Naive thymus-derived CD8-positive, alpha-beta T cell (primary cell): ENCODE data around the gene CDKN1A. TPM values are rescaled to one million over a fixed set of nuclear protein-coding genes. Genes with fewer than 3 reads are reported as not detected.

ENCODE experiments used
- ATAC-seq, 2 donors: fragments of 150-1000 bp; cut with Tn5 transposase in 1 of 2; sonication (Bioruptor Pico), chemical (Tn5 transposase) in 1 of 2; 1 replicate in 1 of 2; 2 replicates in 1 of 2; pipeline ENCODE4 v1.10.0; 2021; ENCODE audit warnings: mild to moderate bottlenecking in 2 of 2, moderate library complexity in 2 of 2
- POLR2A ChIA-PET: fragments of 350-600 bp; sonication (Branson Sonifier 250); formaldehyde crosslinking; loops from one replicate; lab custom pipeline; 2021; ENCODE audit warnings: antibody characterized with exemption; lab: Charles Lee
- DNase-seq, 10 donors: peaks; one replicate each; pipeline versions ENCODE4 v3.0.0 to v3.0.0-alpha.2; 2020 to 2022
- H3K27ac Mint-ChIP-seq, 10 donors: one replicate each; pipeline ENCODE4 v1.8.0; 2020 to 2022; ENCODE audit warnings: mild to moderate bottlenecking in 10 of 10, mixed read lengths in 10 of 10, moderate library complexity in 4 of 10, inconsistent platforms in 1 of 10
- H3K27me3 Mint-ChIP-seq, 5 donors: one replicate each; pipeline ENCODE4 v1.8.0; 2021 to 2022; ENCODE audit warnings: mixed read lengths in 5 of 5
- H3K36me3 Mint-ChIP-seq, 3 donors: one replicate each; pipeline ENCODE4 v1.8.0; 2020 to 2022; ENCODE audit warnings: mixed read lengths in 3 of 3, mild to moderate bottlenecking in 2 of 3, inconsistent platforms in 1 of 3
- H3K4me1 Mint-ChIP-seq, 4 donors: one replicate each; pipeline ENCODE4 v1.8.0; 2021 to 2022; ENCODE audit warnings: mixed read lengths in 4 of 4
- H3K4me3 Mint-ChIP-seq, 10 donors: one replicate each; pipeline ENCODE4 v1.8.0; 2020 to 2022; ENCODE audit warnings: mild to moderate bottlenecking in 10 of 10, mixed read lengths in 10 of 10, moderate library complexity in 6 of 10, inconsistent platforms in 1 of 10
- H3K9me3 Mint-ChIP-seq, 9 donors: one replicate each; pipeline ENCODE4 v1.8.0; 2020 to 2022; ENCODE audit warnings: mixed read lengths in 9 of 9, mild to moderate bottlenecking in 3 of 9, inconsistent platforms in 1 of 9, moderate library complexity in 1 of 9
- polyA plus RNA-seq, 3 donors: library from polyadenylated mRNA; unstranded; fragments of 300-500 nt; fragmentation: Illumina TruSeq; gene quantifications; one replicate each; pipeline ENCODE4 v1.2.3, GENCODE V29; 2021
- total RNA-seq, 8 experiments: library from RNA in 2 of 8; stranded (reverse) in 2 of 8; gene quantifications; one replicate each; pipeline ENCODE4 v1.2.3 and lab custom pipeline; 2021 to 2026

Gene CDKN1A
- total RNA-seq (1 to 10 TPM; 1.9 to 2.7 TPM), polyA plus RNA-seq (1 to 10 TPM in 1 of 3 donors, under 1 TPM in 2; 0.12 to 2.0 (median 0.28) TPM), total RNA-seq (lab: John Stamatoyannopoulos, UW) (2.2 to 50.2 (median 7.9) reads per million in 6 experiments)

DNA sequence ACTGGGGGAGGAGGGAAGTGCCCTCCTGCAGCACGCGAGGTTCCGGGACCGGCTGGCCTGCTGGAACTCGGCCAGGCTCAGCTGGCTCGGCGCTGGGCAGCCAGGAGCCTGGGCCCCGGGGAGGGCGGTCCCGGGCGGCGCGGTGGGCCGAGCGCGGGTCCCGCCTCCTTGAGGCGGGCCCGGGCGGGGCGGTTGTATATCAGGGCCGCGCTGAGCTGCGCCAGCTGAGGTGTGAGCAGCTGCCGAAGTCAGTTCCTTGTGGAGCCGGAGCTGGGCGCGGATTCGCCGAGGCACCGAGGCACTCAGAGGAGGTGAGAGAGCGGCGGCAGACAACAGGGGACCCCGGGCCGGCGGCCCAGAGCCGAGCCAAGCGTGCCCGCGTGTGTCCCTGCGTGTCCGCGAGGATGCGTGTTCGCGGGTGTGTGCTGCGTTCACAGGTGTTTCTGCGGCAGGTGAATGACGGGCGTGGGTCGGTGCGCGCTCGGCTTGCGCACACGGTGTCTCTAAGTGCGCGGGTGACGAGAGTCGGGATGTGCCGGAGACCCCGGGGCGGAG, at the start of gene CDKN1A:
CDKN1A (plus strand) TSS at position 227 of the 555 bp plus-strand sequence. CDS start 5,388 bp downstream, outside the sequence.
- POLR2A ChIA-PET = interaction anchor here (0.8 to 2.0 kb wide), 9 partner anchors 12 to 376 kb away, joined by 3 to 7 read pairs (median 4); no protein-coding TSS in a partner anchor
- Mint-ChIP-seq H3K9me3 (no peaks in the 10 kb centered on the region), H3K4me3 (peak within 1 kb of the TSS; percentile 84 to 96 (median 91)), H3K36me3 (no peaks in the 10 kb centered on the region), H3K27me3 (peaks cover 0 to 10% (median 0%) of the 10 kb centered on the region in 5 donors), H3K27ac (peak within 1 kb of the TSS; percentile 79 to 98 (median 87)), H3K4me1 (peaks cover 16 to 44% (median 29%) of the 10 kb centered on the region in 4 donors)
- DNase-seq (peak; percentile 45 to 78 (median 59)), ATAC-seq (peak; percentile 58 to 69)

GRCh38 chr6:36629784-36630183, 48.7 kb upstream of the CDKN1A start:
- H3K9me3 Mint-ChIP-seq = no peaks in the 10 kb centered on the region
- H3K4me3 Mint-ChIP-seq = no peak overlapping the region
- no peak overlapping the region for H3K27ac Mint-ChIP-seq
- H3K27me3 Mint-ChIP-seq = peaks cover 0 to 3% (median 0%) of the 10 kb centered on the region in 5 donors
- no peaks in the 10 kb centered on the region for H3K36me3 Mint-ChIP-seq
- H3K4me1 Mint-ChIP-seq = peaks cover 0 to 18% (median 0%) of the 10 kb centered on the region in 4 donors
- POLR2A ChIA-PET = no interaction called here
- no peak for DNase-seq
- ATAC-seq = no peak

DNA sequence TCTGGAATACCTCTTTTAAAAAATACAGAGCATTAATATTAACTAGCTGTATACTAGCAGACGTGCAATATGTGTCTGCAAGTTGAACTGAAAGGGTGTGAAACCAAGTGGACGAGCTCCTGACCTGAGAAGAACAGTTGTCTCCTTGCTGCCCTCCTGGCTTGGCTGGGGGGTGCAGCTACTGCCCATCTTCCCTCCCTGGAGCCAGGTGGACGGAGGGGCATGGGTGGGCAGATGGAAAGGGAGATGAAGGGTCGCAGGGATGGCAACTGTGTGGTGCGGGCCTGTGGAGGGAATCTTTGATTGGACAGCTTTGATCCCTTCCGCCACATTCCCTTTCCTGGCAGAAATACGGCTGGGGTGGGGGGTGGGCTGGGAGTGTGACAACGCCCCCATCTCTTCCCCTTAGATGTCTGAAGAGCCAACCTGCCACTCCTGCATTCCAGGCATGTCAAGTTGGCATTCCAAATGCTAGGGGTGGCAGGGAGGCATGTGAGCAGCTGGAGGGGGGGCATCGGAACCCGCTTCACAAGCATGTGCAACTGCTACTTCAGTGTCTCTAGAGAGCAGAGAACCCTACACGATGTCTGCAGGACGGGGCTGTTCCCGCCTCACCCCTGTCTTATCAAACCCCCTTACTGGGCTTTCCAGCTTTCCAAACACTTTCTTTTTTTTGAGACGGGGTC, 47.0 kb upstream of the CDKN1A start:
- DNase-seq = no peak
- no peaks in the 10 kb centered on the region for H3K36me3 Mint-ChIP-seq
- H3K9me3 Mint-ChIP-seq = no peaks in the 10 kb centered on the region
- peaks cover 0 to 18% (median 2%) of the 10 kb centered on the region in 4 donors for H3K4me1 Mint-ChIP-seq
- POLR2A ChIA-PET = no interaction called here
- peak overlapping the region in 1 of 10 donors; percentile 8 for H3K27ac Mint-ChIP-seq
- no peak for ATAC-seq
- H3K4me3 Mint-ChIP-seq = no peak overlapping the region
- peaks cover 0 to 4% (median 0%) of the 10 kb centered on the region in 5 donors for H3K27me3 Mint-ChIP-seq

DNA sequence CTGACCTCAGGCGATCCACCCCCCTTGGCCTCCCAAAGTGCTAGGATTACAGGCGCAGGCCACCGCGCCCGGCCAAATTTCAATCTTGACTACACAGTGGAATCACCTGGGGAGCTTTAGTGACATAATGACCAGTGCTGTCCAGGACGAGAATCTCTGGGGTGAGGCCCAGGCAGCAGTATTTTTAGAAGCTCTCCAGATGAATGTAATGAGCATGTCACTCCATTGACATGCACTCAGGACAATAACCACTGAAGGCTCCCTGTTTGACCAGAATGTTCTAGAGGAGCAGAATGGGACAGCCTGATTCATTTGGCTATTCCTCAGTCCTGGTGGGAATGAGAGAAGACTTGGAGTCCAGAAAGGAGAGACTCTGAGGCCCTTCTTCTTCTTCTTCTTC, 45.1 kb upstream of the CDKN1A start:
- Mint-ChIP-seq H3K9me3 (no peaks in the 10 kb centered on the region), H3K36me3 (no peaks in the 10 kb centered on the region), H3K27me3 (peaks cover 0 to 4% (median 0%) of the 10 kb centered on the region in 5 donors), H3K4me3 (no peak overlapping the region), H3K4me1 (peaks cover 0 to 13% (median 2%) of the 10 kb centered on the region in 4 donors), H3K27ac (no peak overlapping the region)
- DNase-seq = no peak
- POLR2A ChIA-PET = interaction anchor here (0.7 kb wide), 1 partner anchor 11 kb away, joined by 3 read pairs; no protein-coding TSS in a partner anchor
- ATAC-seq = no peak

- Mint-ChIP-seq H3K36me3 (no peaks in the 10 kb centered on the region), H3K4me1 (peaks cover 0 to 9% (median 2%) of the 10 kb centered on the region in 4 donors), H3K9me3 (no peaks in the 10 kb centered on the region), H3K27me3 (peaks cover 0 to 4% (median 0%) of the 10 kb centered on the region in 5 donors), H3K4me3 (no peak overlapping the region), H3K27ac (no peak overlapping the region)
- no peak for DNase-seq
- no peak for ATAC-seq
- POLR2A ChIA-PET = interaction anchor here (0.7 kb wide), 1 partner anchor 11 kb away, joined by 3 read pairs; no protein-coding TSS in a partner anchor
Observed at GRCh38 chr6:36633915-36634314, 44.6 kb upstream of the CDKN1A start.

- no peak overlapping the region for H3K4me3 Mint-ChIP-seq
- no peaks in the 10 kb centered on the region for H3K9me3 Mint-ChIP-seq
- H3K27ac Mint-ChIP-seq = no peak overlapping the region
- DNase-seq (no peak), ATAC-seq (no peak)
- peaks cover 0 to 4% (median 0%) of the 10 kb centered on the region in 5 donors for H3K27me3 Mint-ChIP-seq
- no peaks in the 10 kb centered on the region for H3K36me3 Mint-ChIP-seq
- POLR2A ChIA-PET = interaction anchor here (0.7 kb wide), 1 partner anchor 10 kb away, joined by 3 read pairs; no protein-coding TSS in a partner anchor
- H3K4me1 Mint-ChIP-seq = peaks cover 0 to 6% (median 1%) of the 10 kb centered on the region in 4 donors
Observed at GRCh38 chr6:36634317-36635108, 44.0 kb upstream of the CDKN1A start.

- H3K27me3 Mint-ChIP-seq = peaks cover 0 to 4% (median 0%) of the 10 kb centered on the region in 5 donors
- H3K4me1 Mint-ChIP-seq = peaks cover 0 to 6% (median 0%) of the 10 kb centered on the region in 4 donors
- DNase-seq (no peak), ATAC-seq (no peak)
- H3K27ac Mint-ChIP-seq = no peak overlapping the region
- no peaks in the 10 kb centered on the region for H3K9me3 Mint-ChIP-seq
- POLR2A ChIA-PET = interaction anchor here (0.9 kb wide), 1 partner anchor 10 kb away, joined by 3 read pairs; no protein-coding TSS in a partner anchor
- no peak overlapping the region for H3K4me3 Mint-ChIP-seq
- no peaks in the 10 kb centered on the region for H3K36me3 Mint-ChIP-seq
Observed at GRCh38 chr6:36636283-36636682, 42.2 kb upstream of the CDKN1A start.

- Mint-ChIP-seq H3K36me3 (no peaks in the 10 kb centered on the region), H3K27me3 (peaks cover 0 to 4% (median 0%) of the 10 kb centered on the region in 5 donors), H3K9me3 (no peaks in the 10 kb centered on the region), H3K4me3 (no peak overlapping the region), H3K27ac (no peak overlapping the region), H3K4me1 (peaks cover 0 to 6% (median 0%) of the 10 kb centered on the region in 4 donors)
- DNase-seq (no peak), ATAC-seq (no peak)
- POLR2A ChIA-PET = interaction anchor here (0.9 kb wide), 1 partner anchor 9 kb away, joined by 3 read pairs; no protein-coding TSS in a partner anchor
Observed at GRCh38 chr6:36636687-36637418, 41.7 kb upstream of the CDKN1A start.

- Mint-ChIP-seq H3K36me3 (no peaks in the 10 kb centered on the region), H3K9me3 (no peaks in the 10 kb centered on the region), H3K27me3 (peaks cover 0 to 4% (median 0%) of the 10 kb centered on the region in 5 donors), H3K4me3 (no peak overlapping the region), H3K4me1 (peaks cover 0 to 6% (median 0%) of the 10 kb centered on the region in 4 donors), H3K27ac (no peak overlapping the region)
- POLR2A ChIA-PET = no interaction called here
- DNase-seq (no peak), ATAC-seq (no peak)
Observed at GRCh38 chr6:36638579-36638978, 39.9 kb upstream of the CDKN1A start.

- no peak for DNase-seq
- Mint-ChIP-seq H3K36me3 (no peaks in the 10 kb centered on the region), H3K4me3 (no peak overlapping the region), H3K4me1 (peaks cover 0 to 6% (median 0%) of the 10 kb centered on the region in 4 donors), H3K9me3 (no peaks in the 10 kb centered on the region), H3K27ac (no peak overlapping the region), H3K27me3 (peaks cover 0 to 4% (median 0%) of the 10 kb centered on the region in 5 donors)
- ATAC-seq = no peak
- POLR2A ChIA-PET = no interaction called here
Observed at GRCh38 chr6:36639171-36639808, 39.2 kb upstream of the CDKN1A start.

DNA sequence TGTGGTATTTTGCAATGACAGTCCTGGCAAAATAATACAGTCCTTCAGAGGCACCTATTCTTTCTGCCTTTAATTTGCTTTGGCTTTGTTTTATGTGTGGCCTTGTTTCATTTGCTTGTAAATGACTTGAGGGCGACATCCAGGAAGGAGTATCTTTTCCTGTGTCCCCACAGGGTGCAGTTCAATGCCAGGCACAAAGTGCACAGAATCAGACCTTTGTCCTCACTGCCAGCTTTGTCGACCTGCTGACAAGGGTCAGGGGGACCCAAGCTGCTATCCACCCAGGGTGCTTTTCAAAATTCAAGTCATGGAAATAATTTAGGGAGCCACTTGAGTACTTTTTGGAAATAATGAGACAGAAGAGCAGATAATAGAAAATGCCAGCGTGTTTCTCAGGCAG, 37.0 kb upstream of the CDKN1A start:
- Mint-ChIP-seq H3K27ac (no peak overlapping the region), H3K4me1 (peaks cover 0 to 3% (median under 1%) of the 10 kb centered on the region in 4 donors), H3K36me3 (no peaks in the 10 kb centered on the region), H3K4me3 (no peak overlapping the region), H3K27me3 (no peaks in the 10 kb centered on the region), H3K9me3 (no peaks in the 10 kb centered on the region)
- DNase-seq = no peak
- POLR2A ChIA-PET = no interaction called here
- no peak for ATAC-seq
